Ovary (tissue), 9 donors: ENCODE measurements around the gene ATP8A1. TPM values are rescaled to one million over a fixed set of nuclear protein-coding genes. Genes with fewer than 3 reads are reported as not detected.
"Not testable (repeated sequence)": the region's sequence is repeated elsewhere in the genome, so short reads cannot be mapped to it uniquely, and the experiment has no call there.

Experiments used
- DNase-seq, 5 donors: peaks; one replicate each; pipeline ENCODE4 v3.0.0-alpha.2; 2019 to 2020
- H3K27ac ChIP-seq, 2 donors: fragments of 200-600 bp; one replicate each; pipeline versions ENCODE4 v1.5.1 to v1.8.0; 2019 to 2022
- H3K27me3 ChIP-seq: fragments of 200-600 bp; one replicate; pipeline ENCODE4 v1.8.0; 2022
- H3K36me3 ChIP-seq: fragments of 200-600 bp; sonication (generic); one replicate; pipeline ENCODE4 v1.5.1; 2019
- H3K4me1 ChIP-seq: one replicate; pipeline ENCODE4 v1.8.1; 2013; ENCODE audit warnings: mild to moderate bottlenecking, moderate library complexity; ENCODE audit not compliant: insufficient read depth
- H3K4me3 ChIP-seq: fragments of 200-600 bp; sonication (generic); one replicate; pipeline ENCODE4 v1.5.1; 2017
- H3K9me3 ChIP-seq, 2 donors: fragments of 200-600 bp in 1 of 2; sonication (generic) in 1 of 2; one replicate each; pipeline versions ENCODE4 v1.5.1 to v1.8.1; 2013 to 2019; ENCODE audit warnings: mild to moderate bottlenecking in 1 of 2, moderate library complexity in 1 of 2
- EP300 ChIP-seq: sonication (generic); formaldehyde crosslinking; IDR thresholded peaks from one replicate; pipeline ENCODE4 v1.6.1; 2017; ENCODE audit warnings: antibody characterized with exemption
- POLR2A ChIP-seq: fragments of 450-650 bp; IDR thresholded peaks from one replicate; pipeline ENCODE4 v1.6.1; 2017; ENCODE audit warnings: antibody characterized with exemption, mild to moderate bottlenecking, moderate library complexity
- WGBS, 3 donors: extraction: QIAGEN DNeasy Blood & Tissue Kit in 1 of 3; methylation state at CpG; one replicate each; pipeline versions ENCODE4 v1.1.5 to v1.1.7; 2013 to 2017; 5-methylcytosine and 5-hydroxymethylcytosine counted together
- intact Hi-C, 4 donors: fragments of 100-400 bp; cut with DNase I; formaldehyde crosslinking; loops; one replicate each; pipeline versions ENCODE4 v1.11.0 to v1.15.1; 2022 to 2023
- polyA plus RNA-seq, 2 donors: library from polyadenylated mRNA; stranded (reverse); fragments of 200-250 nt in 1 of 2; fragments of 350-450 nt in 1 of 2; fragmentation: Illumina TruSeq in 1 of 2; extraction: RNeasy Lipid Tissue Mini Kit (QIAGEN cat#74804) in 1 of 2; gene quantifications; one replicate each; pipeline ENCODE4 v1.2.3, GENCODE V29; 2013 to 2014
- total RNA-seq, 7 donors: library from RNA; depleted of rRNA in 2 of 7; stranded (reverse); fragments of >200 nt in 2 of 7; fragmentation: NEBNext Ultra II Directional in 3 of 7; extraction: Animal tissue kit (Norgen Biotek cat#: 25700) in 3 of 7; gene quantifications; one replicate each; pipeline versions ENCODE4 v1.1.0 to v1.2.4, GENCODE V29; 2016 to 2023
- TF ChIP-seq, protein P1 (sequence below), 3 donors: fragments of 450-650 bp in 2 of 3; fragments of 200-600 bp in 1 of 3; IDR thresholded peaks; one replicate each; pipeline versions ENCODE4 v1.5.1 to v1.8.0; 2016 to 2022; ENCODE audit warnings: antibody characterized with exemption in 3 of 3, mild to moderate bottlenecking in 1 of 3
- donor health status: DM: no; HTN: no; CAD: no; lungs with moderate emphysema.
- donor health status: DM: no; HTN: no; CAD: no.
- donor health status: Bipolar disorder and iron deficiency.
- donor health status: DM: yes; HTN: yes; CAD: no.
- donor health status: DM: no; HTN: no; CAD: no.
- donor health status: DM: yes; HTN: yes; CAD: no.

The ATP8A1 gene
- total and polyA plus RNA-seq, 9 donors = 10.0 to 73.2 (median 21.6) TPM

DNA sequence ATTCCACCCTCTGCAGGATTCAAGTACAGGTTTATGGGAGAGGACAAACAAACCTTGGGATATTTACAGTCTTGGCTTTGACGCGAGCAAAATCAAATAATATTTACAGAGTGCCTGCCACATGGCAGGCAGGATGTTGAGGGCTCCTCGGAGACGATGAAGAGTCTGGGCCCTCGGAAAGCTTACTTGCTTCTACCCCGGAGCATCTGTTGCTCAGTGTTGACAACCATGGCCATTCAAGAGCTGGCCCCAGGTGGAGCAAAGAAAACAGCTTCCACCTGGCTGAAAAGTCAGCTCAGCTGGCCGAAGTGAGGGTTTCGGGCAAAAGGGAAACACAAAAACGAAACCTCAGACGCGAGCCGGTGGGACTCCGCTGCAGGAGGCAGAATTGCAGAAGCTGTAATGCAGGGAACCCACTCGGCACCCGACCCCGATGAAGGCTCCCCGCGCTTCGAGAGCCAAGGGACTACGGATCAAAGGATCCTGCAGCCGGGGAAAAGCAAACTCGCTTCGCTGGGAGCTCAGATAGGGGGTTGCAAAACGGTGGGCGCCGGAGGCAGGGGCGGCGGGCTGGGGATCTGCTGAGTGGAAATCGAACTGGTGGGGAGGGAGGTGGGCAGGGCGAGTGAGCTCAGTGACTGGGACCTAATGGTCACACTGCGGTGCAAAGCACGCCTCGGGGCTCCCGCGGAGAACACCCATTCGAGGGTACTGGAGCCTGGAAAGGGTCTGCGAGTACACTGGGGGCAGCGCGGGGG is 805 bp downstream of the ATP8A1 start:
- peak overlapping the region; percentile 64 for H3K4me3 ChIP-seq
- H3K4me1 ChIP-seq = peaks cover 6% of the 10 kb centered on the region
- 1% methylated on average over 37 to 39 of the region's 39 CpGs for WGBS, 3 donors
- no peaks in the 10 kb centered on the region for H3K9me3 ChIP-seq
- no peaks in the 10 kb centered on the region for H3K36me3 ChIP-seq
- peak overlapping the region; percentile 61 to 88 for H3K27ac ChIP-seq
- intact Hi-C loops = loop anchor here in 1 of 4 donors (10.0 kb wide), 1 partner anchor 71 kb away; no protein-coding TSS in a partner anchor
- TF ChIP-seq EP300 = no peak
- TF ChIP-seq, protein P1, sequence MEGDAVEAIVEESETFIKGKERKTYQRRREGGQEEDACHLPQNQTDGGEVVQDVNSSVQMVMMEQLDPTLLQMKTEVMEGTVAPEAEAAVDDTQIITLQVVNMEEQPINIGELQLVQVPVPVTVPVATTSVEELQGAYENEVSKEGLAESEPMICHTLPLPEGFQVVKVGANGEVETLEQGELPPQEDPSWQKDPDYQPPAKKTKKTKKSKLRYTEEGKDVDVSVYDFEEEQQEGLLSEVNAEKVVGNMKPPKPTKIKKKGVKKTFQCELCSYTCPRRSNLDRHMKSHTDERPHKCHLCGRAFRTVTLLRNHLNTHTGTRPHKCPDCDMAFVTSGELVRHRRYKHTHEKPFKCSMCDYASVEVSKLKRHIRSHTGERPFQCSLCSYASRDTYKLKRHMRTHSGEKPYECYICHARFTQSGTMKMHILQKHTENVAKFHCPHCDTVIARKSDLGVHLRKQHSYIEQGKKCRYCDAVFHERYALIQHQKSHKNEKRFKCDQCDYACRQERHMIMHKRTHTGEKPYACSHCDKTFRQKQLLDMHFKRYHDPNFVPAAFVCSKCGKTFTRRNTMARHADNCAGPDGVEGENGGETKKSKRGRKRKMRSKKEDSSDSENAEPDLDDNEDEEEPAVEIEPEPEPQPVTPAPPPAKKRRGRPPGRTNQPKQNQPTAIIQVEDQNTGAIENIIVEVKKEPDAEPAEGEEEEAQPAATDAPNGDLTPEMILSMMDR (IDR thresholded peaks at IDR 0.05) = no peak
- no peak for TF ChIP-seq POLR2A
- peak in 3 of 5 donors; percentile 27 to 53 (median 37) for DNase-seq
- H3K27me3 ChIP-seq = no peaks in the 10 kb centered on the region

DNA sequence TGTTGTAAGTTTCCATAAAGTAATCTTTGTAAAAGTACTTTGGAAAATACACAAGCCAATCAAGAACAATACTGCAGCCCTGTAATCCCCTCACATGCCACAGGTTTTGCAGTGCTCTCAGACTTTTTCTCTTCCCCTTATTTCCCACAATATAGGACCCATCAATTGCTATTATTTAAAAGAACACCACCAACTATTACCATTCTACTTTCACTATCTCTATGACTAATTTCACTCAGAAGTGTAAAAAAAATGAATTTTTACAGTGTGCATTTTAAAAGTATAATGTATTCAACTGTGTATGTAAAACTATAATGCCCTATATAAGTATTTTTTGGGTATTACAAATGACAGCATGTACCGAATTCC is 1.7 kb downstream of the ATP8A1 start:
- WGBS, 3 donors = 78 to 87% (median 82%) methylated on average over 1 of the region's 1 CpG
- Histone ChIP-seq H3K4me1 (peaks cover 6% of the 10 kb centered on the region), H3K36me3 (no peaks in the 10 kb centered on the region), H3K27me3 (no peaks in the 10 kb centered on the region), H3K4me3 (peak overlapping the region; percentile 64), H3K9me3 (no peaks in the 10 kb centered on the region), H3K27ac (no peak overlapping the region)
- no peak for DNase-seq
- TF ChIP-seq, protein P1 (IDR thresholded peaks at IDR 0.05) = no peak
- TF ChIP-seq EP300 (no peak), POLR2A (no peak)
- intact Hi-C loops = loop anchor here in 1 of 4 donors (10.0 kb wide), 1 partner anchor 70 kb away; no protein-coding TSS in a partner anchor

DNA sequence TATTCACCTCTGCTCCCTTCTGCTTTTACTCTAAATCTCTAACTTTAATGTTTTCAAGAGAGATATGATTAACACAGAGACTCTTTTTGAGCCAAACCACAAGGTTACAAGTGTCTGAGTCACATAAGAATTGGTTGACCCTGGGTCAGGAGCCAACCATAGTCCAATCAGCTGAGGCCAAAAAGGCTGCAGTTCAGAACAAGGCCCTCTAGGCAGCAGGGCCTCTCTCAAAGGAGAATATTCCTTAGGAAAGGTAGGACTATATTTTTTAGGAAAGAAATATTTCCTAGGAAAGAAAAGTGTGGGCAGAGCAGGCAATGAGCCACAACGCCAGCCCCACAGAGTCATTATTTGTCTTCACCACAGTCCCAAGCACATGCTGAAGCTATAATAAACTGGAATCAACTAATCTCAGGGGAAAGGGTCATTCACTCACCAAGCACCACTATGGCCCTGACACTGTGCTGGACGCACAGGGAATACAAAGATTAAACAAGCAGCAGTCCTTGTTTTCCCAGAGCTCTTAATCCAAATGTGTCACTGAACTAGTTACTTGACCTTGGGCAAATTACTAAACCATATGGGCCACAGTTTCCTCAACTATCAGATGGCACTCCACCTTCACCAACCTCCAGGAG is 2.2 kb downstream of the ATP8A1 start:
- intact Hi-C loops = loop anchor here in 1 of 4 donors (10.0 kb wide), 1 partner anchor 70 kb away; no protein-coding TSS in a partner anchor
- H3K9me3 ChIP-seq = no peaks in the 10 kb centered on the region
- H3K4me3 ChIP-seq = no peak overlapping the region
- WGBS, 3 donors = 75 to 78% (median 78%) methylated on average over 2 of the region's 2 CpGs
- TF ChIP-seq, protein P1 (IDR thresholded peaks at IDR 0.05) = peak in 1 of 3 donors; percentile 8
- TF ChIP-seq POLR2A = no peak
- no peaks in the 10 kb centered on the region for H3K36me3 ChIP-seq
- H3K4me1 ChIP-seq = peaks cover 6% of the 10 kb centered on the region
- no peak overlapping the region for H3K27ac ChIP-seq
- H3K27me3 ChIP-seq = no peaks in the 10 kb centered on the region
- DNase-seq = peak in 4 of 5 donors; percentile 14 to 40 (median 36)

DNA sequence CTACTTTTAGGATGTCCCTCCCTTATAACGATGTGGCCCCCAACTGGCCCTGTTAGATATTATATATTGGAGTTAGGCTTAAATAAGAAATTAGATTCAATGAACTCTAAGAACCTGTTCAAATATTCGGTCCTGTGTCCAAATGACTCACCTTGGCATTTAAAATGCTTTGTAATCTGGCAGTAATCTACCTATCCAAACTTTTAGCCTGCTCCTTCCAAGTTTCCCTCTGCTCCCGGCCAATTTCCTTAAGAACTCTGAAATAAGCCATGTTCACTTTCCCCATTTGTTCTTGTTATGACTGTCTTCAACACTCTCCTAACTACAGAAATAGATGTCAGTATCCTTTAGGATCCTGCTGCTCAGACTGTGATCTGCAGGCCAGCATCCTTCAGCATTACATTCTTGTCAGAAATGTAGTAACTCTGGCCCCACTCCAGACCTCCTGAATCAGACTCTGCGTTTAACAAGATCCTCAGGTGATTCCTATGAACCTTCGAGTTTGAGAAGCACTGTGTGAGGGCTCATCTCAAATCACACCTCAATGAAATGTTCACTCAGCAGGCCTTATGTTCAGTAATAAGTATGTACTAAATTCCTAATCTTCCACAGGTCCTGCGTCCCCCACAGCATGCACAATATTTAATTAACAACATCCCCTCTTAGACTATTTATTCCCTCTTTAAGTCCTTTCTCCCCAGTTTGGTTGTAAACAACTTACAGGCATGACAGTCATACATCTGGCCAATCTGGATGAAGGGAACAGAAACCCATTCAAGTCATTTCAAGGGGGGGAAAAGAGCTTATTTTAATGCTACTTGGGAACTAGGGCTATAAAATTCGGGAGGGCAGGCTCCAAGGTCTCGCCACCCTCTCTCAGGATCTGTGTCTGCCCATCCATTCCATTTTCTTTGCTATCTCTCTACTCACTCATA is 3.0 kb downstream of the ATP8A1 start:
- DNase-seq = no peak
- no peak overlapping the region for H3K27ac ChIP-seq

DNA sequence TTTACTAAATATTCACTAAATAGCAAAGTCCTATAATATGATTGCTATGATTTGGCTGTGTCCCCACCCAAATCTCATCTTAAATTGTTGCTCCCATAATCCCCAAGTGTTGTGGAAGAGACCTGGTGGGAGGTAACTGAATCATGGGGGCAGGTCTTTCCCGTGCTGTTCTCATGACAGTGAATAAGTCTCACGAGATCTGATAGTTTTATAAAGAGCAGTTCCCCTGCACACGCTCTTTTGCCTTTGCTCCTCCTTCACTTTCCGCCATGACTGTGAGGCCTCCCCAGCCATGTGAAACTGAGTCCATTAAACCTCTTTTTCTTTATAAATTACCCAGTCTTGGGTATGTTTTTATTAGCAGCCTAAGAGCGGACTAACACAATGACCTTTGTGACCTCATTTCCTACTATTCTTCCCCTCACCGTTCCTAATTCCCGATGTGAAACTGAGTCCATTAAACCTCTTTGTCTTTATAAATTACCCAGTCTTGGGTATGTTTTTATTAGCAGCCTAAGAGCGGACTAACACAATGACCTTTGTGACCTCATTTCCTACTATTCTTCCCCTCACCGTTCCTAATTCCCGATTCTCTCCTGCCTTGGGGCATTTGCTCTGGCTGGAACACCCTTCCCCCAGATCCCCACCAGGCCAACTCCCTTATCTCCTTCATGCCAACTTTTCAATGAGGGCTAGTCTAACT is 4.2 kb downstream of the ATP8A1 start:
- 88 to 91% (median 91%) methylated on average over 10 of the region's 10 CpGs for WGBS, 3 donors
- intact Hi-C loops = loop anchor here in 1 of 4 donors (10.0 kb wide), 1 partner anchor 68 kb away; no protein-coding TSS in a partner anchor
- not testable (repeated sequence) for H3K36me3 ChIP-seq, H3K27me3 ChIP-seq, DNase-seq, H3K27ac ChIP-seq, H3K9me3 ChIP-seq, H3K4me3 ChIP-seq, H3K4me1 ChIP-seq

More for the DNA sequence above, 3.0 kb downstream of the ATP8A1 start:
- intact Hi-C loops = loop anchor here in 1 of 4 donors (10.0 kb wide), 1 partner anchor 69 kb away; no protein-coding TSS in a partner anchor
- no peaks in the 10 kb centered on the region for H3K9me3 ChIP-seq
- H3K4me3 ChIP-seq = no peak overlapping the region
- H3K27me3 ChIP-seq = no peaks in the 10 kb centered on the region
- H3K4me1 ChIP-seq = peaks cover 6% of the 10 kb centered on the region
- TF ChIP-seq, protein P1 (IDR thresholded peaks at IDR 0.05) = no peak
- no peak for TF ChIP-seq EP300
- no peak for TF ChIP-seq POLR2A
- WGBS, 3 donors = 87 to 90% (median 89%) methylated on average over 8 of the region's 8 CpGs
- no peaks in the 10 kb centered on the region for H3K36me3 ChIP-seq
